Activated naive CD4-positive, alpha-beta T cell treated with anti-CD3 and anti-CD28 coated beads, Interleukin-2, amount 50 U/mL, for 16 hours (primary cell): ENCODE measurements around the gene HOXA2.

ENCODE experiments used
- DNase-seq: peaks from one replicate; pipeline ENCODE4 v3.0.0-alpha.2; 2020

The HOXA2 gene

DNA sequence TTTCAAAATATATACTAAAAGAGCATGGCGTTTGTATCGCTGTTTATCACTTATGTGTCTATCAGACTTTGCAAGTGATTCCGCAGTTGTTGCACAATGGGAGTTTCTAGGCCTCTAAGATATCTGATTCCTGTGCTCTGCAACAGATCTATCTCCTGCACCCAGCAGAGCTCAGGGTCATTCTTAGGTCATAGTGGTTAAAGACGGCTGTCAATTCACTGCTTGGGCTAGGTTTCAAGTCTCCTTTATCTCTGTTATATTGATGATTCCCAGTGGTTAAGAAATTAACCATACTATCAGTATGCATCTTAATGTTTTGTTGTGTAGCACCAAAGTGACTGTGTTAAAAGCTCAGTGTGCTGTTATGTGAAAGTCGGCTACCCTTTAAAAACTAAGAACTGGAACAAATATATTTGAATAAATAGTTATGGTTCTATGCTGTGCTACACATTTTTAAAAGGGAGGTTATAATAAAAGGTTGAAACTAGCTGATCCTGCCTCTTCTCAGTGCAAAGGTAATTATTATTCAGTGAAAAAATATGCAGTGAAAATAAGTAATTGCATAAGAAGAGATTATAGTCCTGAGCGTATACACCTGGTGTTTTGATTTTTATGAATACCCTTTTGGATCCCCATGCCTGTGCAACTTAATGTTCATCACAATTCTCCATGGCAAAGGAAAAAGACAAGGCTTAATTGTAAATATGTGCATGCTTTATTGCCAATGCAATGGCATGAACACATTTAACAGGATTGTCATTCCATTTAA is 30.7 kb downstream of the HOXA2 start:
- DNase-seq = no peak

- no peak for DNase-seq
Measured at GRCh38 chr7:27068259-27068658, 34.2 kb downstream of the HOXA2 start.

- no peak for DNase-seq
Measured at GRCh38 chr7:27066148-27066547, 36.3 kb downstream of the HOXA2 start.

DNA sequence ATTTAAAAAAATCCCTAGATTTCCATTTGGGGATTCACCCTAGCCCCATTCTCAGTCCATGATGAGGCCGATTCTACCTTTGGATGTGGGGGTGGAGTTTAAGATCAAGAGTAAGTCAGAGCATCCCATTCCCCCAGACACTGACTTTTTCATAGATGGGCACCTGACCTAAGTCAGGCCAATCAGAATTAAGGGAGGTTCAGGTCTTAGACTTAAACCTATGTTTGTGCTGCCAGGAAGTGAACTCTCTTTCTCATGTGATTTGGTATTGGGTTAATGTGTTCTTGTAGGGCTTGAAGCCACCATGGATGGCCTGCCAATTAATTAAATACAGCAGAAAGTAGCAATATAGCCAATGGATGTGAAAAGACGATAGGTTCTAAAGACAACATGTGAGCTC is 36.8 kb downstream of the HOXA2 start:
- DNase-seq = no peak

- no peak for DNase-seq
Measured at GRCh38 chr7:27064661-27065060, 37.8 kb downstream of the HOXA2 start.

GRCh38 chr7:27064159-27064558 is 38.3 kb downstream of the HOXA2 start:
- DNase-seq = no peak

DNA sequence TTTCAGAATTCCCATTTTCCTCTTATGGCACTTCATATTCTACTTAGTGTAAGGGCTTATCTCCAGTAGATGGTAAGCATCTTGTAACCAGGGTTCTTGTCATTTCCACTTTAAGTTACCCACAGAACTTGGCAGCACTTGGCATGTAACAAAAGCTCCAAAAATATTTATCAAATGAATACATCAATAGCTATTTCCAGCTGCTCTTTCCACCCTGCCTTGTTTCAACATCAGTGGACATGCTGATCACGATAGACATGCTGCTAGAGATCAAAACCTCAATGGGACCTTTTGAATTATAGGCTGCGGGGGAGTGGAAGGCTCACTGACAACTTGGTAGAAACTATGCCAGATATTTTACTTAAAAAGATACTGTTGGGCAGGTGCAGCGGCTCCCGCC is 39.5 kb downstream of the HOXA2 start:
- DNase-seq = no peak

- no peak for DNase-seq
Measured at GRCh38 chr7:27053153-27053552, 49.3 kb downstream of the HOXA2 start.

- no peak for DNase-seq
Measured at GRCh38 chr7:27051451-27051850, 51.0 kb downstream of the HOXA2 start.
